ENCODE measurements around the gene IL1F10. TPM values are rescaled to one million over a fixed set of nuclear protein-coding genes. Genes with fewer than 3 reads are reported as not detected.

Gene IL1F10
- total RNA-seq, 4 donors from 2014 or later, result not detected

DNA sequence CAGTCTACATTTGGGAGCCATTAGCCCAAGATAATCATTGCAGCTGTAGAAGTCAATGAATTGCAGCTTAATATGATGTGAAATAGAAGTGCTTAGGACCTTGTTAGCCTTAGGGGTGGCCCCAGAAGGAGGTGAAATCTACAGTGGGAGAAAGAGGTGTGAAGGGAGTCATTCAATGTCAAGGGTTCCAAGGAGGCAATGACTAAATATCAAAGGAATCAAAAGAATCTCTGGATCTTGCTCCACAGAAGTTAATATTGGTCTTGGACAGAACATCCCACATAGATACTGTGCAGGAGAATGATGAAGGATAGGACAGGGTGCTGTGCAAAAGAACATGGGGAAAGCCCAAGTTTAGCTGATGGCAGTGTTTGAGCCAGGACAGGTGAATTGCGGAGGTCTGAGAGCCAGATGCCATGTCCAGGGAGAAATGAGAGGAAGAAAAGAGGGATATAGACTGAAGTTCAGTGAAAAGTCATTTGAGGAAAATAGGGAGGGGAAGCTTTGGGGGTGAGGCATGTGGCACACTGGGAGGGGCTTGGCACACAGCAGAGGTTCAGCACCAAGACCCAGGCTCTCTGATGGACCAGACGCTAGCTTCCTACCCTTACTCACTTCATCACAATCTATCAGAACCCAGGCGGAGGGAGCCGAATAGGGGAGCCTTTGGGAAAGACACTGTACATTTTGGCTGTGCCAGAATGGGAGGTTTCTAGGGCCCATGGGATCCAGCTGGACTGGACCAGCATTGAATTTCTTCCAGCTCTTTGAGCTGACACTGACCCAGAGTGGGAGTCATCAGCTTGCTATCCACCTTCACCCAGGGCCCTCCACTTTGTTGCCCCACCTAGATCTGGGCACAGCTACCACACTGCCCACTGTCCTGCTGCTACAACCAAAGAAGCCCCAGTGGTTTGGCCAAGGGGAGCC lies 2.2 kb downstream of the IL1F10 start:
- DNase-seq (ENCODE audit: extremely low spot score), result peak; percentile 66
- no peaks in the 10 kb centered on the region for H3K9me3 ChIP-seq
- H3K4me1 ChIP-seq, result no peaks in the 10 kb centered on the region
- H3K36me3 ChIP-seq, result no peaks in the 10 kb centered on the region
- intact Hi-C loops (cut with DNase I), result no loop called here
- no peak overlapping the region for H3K27ac ChIP-seq (replicated peaks in 1 of 4)
- peaks cover 0 to 4% (median 0%) of the 10 kb centered on the region in 4 donors for H3K27me3 ChIP-seq
- no peak for TF ChIP-seq POLR2AphosphoS5 (IDR thresholded peaks at IDR 0.05)
- no peak for TF ChIP-seq POLR2A (IDR thresholded peaks at IDR 0.05; ENCODE audit: low read depth)
- TF ChIP-seq, protein P1, sequence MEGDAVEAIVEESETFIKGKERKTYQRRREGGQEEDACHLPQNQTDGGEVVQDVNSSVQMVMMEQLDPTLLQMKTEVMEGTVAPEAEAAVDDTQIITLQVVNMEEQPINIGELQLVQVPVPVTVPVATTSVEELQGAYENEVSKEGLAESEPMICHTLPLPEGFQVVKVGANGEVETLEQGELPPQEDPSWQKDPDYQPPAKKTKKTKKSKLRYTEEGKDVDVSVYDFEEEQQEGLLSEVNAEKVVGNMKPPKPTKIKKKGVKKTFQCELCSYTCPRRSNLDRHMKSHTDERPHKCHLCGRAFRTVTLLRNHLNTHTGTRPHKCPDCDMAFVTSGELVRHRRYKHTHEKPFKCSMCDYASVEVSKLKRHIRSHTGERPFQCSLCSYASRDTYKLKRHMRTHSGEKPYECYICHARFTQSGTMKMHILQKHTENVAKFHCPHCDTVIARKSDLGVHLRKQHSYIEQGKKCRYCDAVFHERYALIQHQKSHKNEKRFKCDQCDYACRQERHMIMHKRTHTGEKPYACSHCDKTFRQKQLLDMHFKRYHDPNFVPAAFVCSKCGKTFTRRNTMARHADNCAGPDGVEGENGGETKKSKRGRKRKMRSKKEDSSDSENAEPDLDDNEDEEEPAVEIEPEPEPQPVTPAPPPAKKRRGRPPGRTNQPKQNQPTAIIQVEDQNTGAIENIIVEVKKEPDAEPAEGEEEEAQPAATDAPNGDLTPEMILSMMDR (IDR thresholded peaks at IDR 0.05), result no peak
- no peak for TF ChIP-seq EP300 (IDR thresholded peaks at IDR 0.05)
- H3K4me3 ChIP-seq, result no peak overlapping the region
- WGBS, result 87% methylated on average over 4 of the region's 4 CpGs

DNA sequence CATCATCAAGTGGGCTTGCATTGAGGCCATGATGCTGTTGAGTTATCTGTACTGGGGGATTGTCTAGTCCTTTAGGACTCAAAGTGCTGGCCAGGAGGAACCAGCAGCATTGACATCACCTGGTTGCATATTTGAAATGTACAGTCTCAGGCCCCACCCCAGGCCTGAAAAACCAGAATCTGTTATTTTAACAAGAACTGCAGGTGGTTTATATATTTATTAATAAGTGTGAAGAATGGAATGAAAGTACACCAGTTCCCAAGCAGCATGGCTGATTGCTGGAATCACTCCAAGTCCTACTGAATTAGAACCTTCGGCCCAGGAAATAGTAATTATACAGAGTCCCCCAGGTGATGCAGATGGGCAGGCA lies 2.8 kb downstream of the IL1F10 start:
- Histone ChIP-seq H3K27ac (replicated peaks in 1 of 4) (no peak overlapping the region), H3K9me3 (no peaks in the 10 kb centered on the region), H3K36me3 (no peaks in the 10 kb centered on the region), H3K27me3 (peaks cover 0 to 4% (median 0%) of the 10 kb centered on the region in 4 donors), H3K4me3 (no peak overlapping the region), H3K4me1 (no peaks in the 10 kb centered on the region)
- WGBS, result 68% methylated on average over 1 of the region's 1 CpG
- no peak for TF ChIP-seq POLR2A (IDR thresholded peaks at IDR 0.05; ENCODE audit: low read depth)
- TF ChIP-seq, protein P1 (IDR thresholded peaks at IDR 0.05), result no peak
- no peak for TF ChIP-seq POLR2AphosphoS5 (IDR thresholded peaks at IDR 0.05)
- no peak for TF ChIP-seq EP300 (IDR thresholded peaks at IDR 0.05)
- no peak for DNase-seq (ENCODE audit: extremely low spot score)
- intact Hi-C loops (cut with DNase I), result no loop called here

- no peak overlapping the region for H3K27ac ChIP-seq (replicated peaks in 1 of 4)
- H3K9me3 ChIP-seq, result no peaks in the 10 kb centered on the region
- TF ChIP-seq EP300 (IDR thresholded peaks at IDR 0.05), result no peak
- TF ChIP-seq POLR2A (IDR thresholded peaks at IDR 0.05; ENCODE audit: low read depth), result no peak
- TF ChIP-seq POLR2AphosphoS5 (IDR thresholded peaks at IDR 0.05), result no peak
- TF ChIP-seq, protein P1 (IDR thresholded peaks at IDR 0.05), result no peak
- no peak overlapping the region for H3K4me3 ChIP-seq
- DNase-seq (ENCODE audit: extremely low spot score), result no peak
- H3K4me1 ChIP-seq, result no peaks in the 10 kb centered on the region
- H3K36me3 ChIP-seq, result no peaks in the 10 kb centered on the region
- intact Hi-C loops (cut with DNase I), result no loop called here
- WGBS, result 70% methylated on average over 4 of the region's 4 CpGs
- peaks cover 0 to 4% (median 0%) of the 10 kb centered on the region in 4 donors for H3K27me3 ChIP-seq
Measured at GRCh38 chr2:113072584-113072983, 4.8 kb downstream of the IL1F10 start.

DNA sequence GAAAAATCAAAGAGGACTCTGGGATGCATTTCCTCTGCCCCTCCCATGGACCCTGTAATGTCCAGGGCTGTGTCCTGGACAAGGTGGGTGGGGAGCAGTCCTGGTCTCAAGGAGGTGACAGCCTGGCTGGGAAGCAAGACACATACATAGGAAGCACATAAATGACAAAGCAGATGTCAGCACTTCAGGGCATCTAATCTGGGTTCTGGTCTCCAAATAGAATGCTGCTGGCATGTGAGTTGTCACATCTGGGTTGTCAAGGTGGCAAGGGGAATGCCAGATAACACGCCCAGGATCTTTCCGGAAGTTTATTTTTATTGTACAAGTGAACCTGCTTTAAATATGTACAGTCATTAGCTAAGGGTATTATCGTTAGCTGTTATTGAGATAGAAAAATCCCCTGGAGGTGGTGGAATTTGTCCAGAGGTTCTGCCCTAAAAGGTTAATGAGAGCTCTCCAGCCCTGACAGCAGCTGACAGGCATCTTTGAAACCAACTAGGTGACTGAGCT lies 5.6 kb downstream of the IL1F10 start:
- H3K36me3 ChIP-seq, result no peaks in the 10 kb centered on the region
- no peak overlapping the region for H3K27ac ChIP-seq (replicated peaks in 1 of 4)
- no peak overlapping the region for H3K4me3 ChIP-seq
- peaks cover 0 to 4% (median 0%) of the 10 kb centered on the region in 4 donors for H3K27me3 ChIP-seq
- TF ChIP-seq EP300 (IDR thresholded peaks at IDR 0.05), result no peak
- intact Hi-C loops (cut with DNase I), result no loop called here
- DNase-seq (ENCODE audit: extremely low spot score), result peak; percentile 24
- WGBS, result 56% methylated on average over 3 of the region's 3 CpGs
- H3K4me1 ChIP-seq, result no peaks in the 10 kb centered on the region
- no peaks in the 10 kb centered on the region for H3K9me3 ChIP-seq

DNA sequence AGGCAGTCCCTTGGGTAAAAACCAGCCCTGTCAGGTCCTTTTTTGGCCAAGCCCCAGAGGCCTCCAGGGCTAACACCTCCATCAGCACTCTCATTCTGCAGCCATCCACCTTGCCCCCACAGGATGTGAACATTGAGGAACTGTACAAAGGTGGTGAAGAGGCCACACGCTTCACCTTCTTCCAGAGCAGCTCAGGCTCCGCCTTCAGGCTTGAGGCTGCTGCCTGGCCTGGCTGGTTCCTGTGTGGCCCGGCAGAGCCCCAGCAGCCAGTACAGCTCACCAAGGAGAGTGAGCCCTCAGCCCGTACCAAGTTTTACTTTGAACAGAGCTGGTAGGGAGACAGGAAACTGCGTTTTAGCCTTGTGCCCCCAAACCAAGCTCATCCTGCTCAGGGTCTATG lies 7.3 kb downstream of the IL1F10 start:
- no peaks in the 10 kb centered on the region for H3K4me1 ChIP-seq
- no peaks in the 10 kb centered on the region for H3K9me3 ChIP-seq
- TF ChIP-seq EP300 (IDR thresholded peaks at IDR 0.05) (no peak), POLR2AphosphoS5 (IDR thresholded peaks at IDR 0.05) (no peak), POLR2A (IDR thresholded peaks at IDR 0.05; ENCODE audit: low read depth) (no peak)
- TF ChIP-seq, protein P1 (IDR thresholded peaks at IDR 0.05), result no peak
- DNase-seq (ENCODE audit: extremely low spot score), result no peak
- H3K4me3 ChIP-seq, result no peak overlapping the region
- H3K36me3 ChIP-seq, result no peaks in the 10 kb centered on the region
- peaks cover 0 to 4% (median 0%) of the 10 kb centered on the region in 4 donors for H3K27me3 ChIP-seq
- 63% methylated on average over 5 of the region's 5 CpGs for WGBS
- intact Hi-C loops (cut with DNase I), result no loop called here
- H3K27ac ChIP-seq (replicated peaks in 1 of 4), result no peak overlapping the region

Data from esophagus muscularis mucosa (tissue), 4 donors.